Measurements from ENCODE around the gene HGD. TPM values are rescaled to one million over a fixed set of nuclear protein-coding genes. Genes with fewer than 3 reads are reported as not detected.

HGD gene
- total and polyA plus RNA-seq, 2 donors (not counting 1 experiment from before 2014, with no cell fraction given), result under 0.01 TPM; not detected in 1

GRCh38 chr3:120614765-120615164 lies 67.3 kb downstream of the HGD start:
- Histone ChIP-seq H3K9ac (ENCODE audit: insufficient read depth, low read length) (no peak overlapping the region), H3K4me1 (ENCODE audit: control insufficient read depth, extremely low read depth, insufficient read depth, low read length) (no peaks in the 10 kb centered on the region), H3K36me3 (ENCODE audit: control insufficient read depth, insufficient read depth, low read length) (no peaks in the 10 kb centered on the region), H2AFZ (ENCODE audit: low read length) (no peak overlapping the region), H3K4me2 (ENCODE audit: extremely low read depth, insufficient read depth, low read length) (no peak overlapping the region), H3K27me3 (ENCODE audit: control insufficient read depth, insufficient read depth, low read length) (no peaks in the 10 kb centered on the region), H3K4me3 (replicated peaks in 1 of 4; ENCODE audit: control extremely low read depth in 1 of 4, insufficient read depth in 1 of 4, low read depth in 3 of 4, low read length in 4 of 4) (no peak overlapping the region), H3K9me3 (ENCODE audit: control insufficient read depth, insufficient read depth, low read depth, low read length) (no peaks in the 10 kb centered on the region), H4K20me1 (ENCODE audit: control insufficient read depth, extremely low read depth, insufficient read depth, low read length) (no peaks in the 10 kb centered on the region), H3K79me2 (ENCODE audit: control insufficient read depth, insufficient read depth, low read length) (no peaks in the 10 kb centered on the region), H3K27ac (ENCODE audit: insufficient read depth, low read length) (no peak overlapping the region)
- no peak for TF ChIP-seq EZH2 (IDR thresholded peaks at IDR 0.05; ENCODE audit: low read length, missing control alignments)
- TF ChIP-seq CTCF (conservative IDR thresholded peaks at IDR 0.05 in 1 of 2, IDR thresholded peaks at IDR 0.05 in 1 of 2; ENCODE audit: low read depth in 1 of 2, low read length in 2 of 2), result no peak
- DNase-seq (ENCODE audit: low read depth in 2 of 2), result no peak

- no peaks in the 10 kb centered on the region for H3K4me1 ChIP-seq (ENCODE audit: control insufficient read depth, extremely low read depth, insufficient read depth, low read length)
- H3K4me2 ChIP-seq (ENCODE audit: extremely low read depth, insufficient read depth, low read length), result no peak overlapping the region
- H3K4me3 ChIP-seq (replicated peaks in 1 of 4; ENCODE audit: control extremely low read depth in 1 of 4, insufficient read depth in 1 of 4, low read depth in 3 of 4, low read length in 4 of 4), result no peak overlapping the region
- no peaks in the 10 kb centered on the region for H3K79me2 ChIP-seq (ENCODE audit: control insufficient read depth, insufficient read depth, low read length)
- no peaks in the 10 kb centered on the region for H4K20me1 ChIP-seq (ENCODE audit: control insufficient read depth, extremely low read depth, insufficient read depth, low read length)
- H2AFZ ChIP-seq (ENCODE audit: low read length), result no peak overlapping the region
- H3K9me3 ChIP-seq (ENCODE audit: control insufficient read depth, insufficient read depth, low read depth, low read length), result no peaks in the 10 kb centered on the region
- no peak overlapping the region for H3K27ac ChIP-seq (ENCODE audit: insufficient read depth, low read length)
- TF ChIP-seq CTCF (conservative IDR thresholded peaks at IDR 0.05 in 1 of 2, IDR thresholded peaks at IDR 0.05 in 1 of 2; ENCODE audit: low read depth in 1 of 2, low read length in 2 of 2) (no peak), EZH2 (IDR thresholded peaks at IDR 0.05; ENCODE audit: low read length, missing control alignments) (no peak)
- no peak for DNase-seq (ENCODE audit: low read depth in 2 of 2)
- H3K36me3 ChIP-seq (ENCODE audit: control insufficient read depth, insufficient read depth, low read length), result no peaks in the 10 kb centered on the region
- H3K9ac ChIP-seq (ENCODE audit: insufficient read depth, low read length), result no peak overlapping the region
- H3K27me3 ChIP-seq (ENCODE audit: control insufficient read depth, insufficient read depth, low read length), result no peaks in the 10 kb centered on the region
These were observed 73.5 kb downstream of the HGD start for GRCh38 chr3:120608506-120608905.

GRCh38 chr3:120604784-120605183 lies 77.3 kb downstream of the HGD start:
- Histone ChIP-seq H3K27ac (ENCODE audit: insufficient read depth, low read length) (no peak overlapping the region), H3K27me3 (ENCODE audit: control insufficient read depth, insufficient read depth, low read length) (no peaks in the 10 kb centered on the region), H3K4me1 (ENCODE audit: control insufficient read depth, extremely low read depth, insufficient read depth, low read length) (no peaks in the 10 kb centered on the region), H3K79me2 (ENCODE audit: control insufficient read depth, insufficient read depth, low read length) (no peaks in the 10 kb centered on the region), H4K20me1 (ENCODE audit: control insufficient read depth, extremely low read depth, insufficient read depth, low read length) (no peaks in the 10 kb centered on the region), H3K36me3 (ENCODE audit: control insufficient read depth, insufficient read depth, low read length) (peaks cover 2% of the 10 kb centered on the region), H3K4me2 (ENCODE audit: extremely low read depth, insufficient read depth, low read length) (no peak overlapping the region), H3K9ac (ENCODE audit: insufficient read depth, low read length) (no peak overlapping the region), H3K9me3 (ENCODE audit: control insufficient read depth, insufficient read depth, low read depth, low read length) (no peaks in the 10 kb centered on the region), H2AFZ (ENCODE audit: low read length) (no peak overlapping the region), H3K4me3 (replicated peaks in 1 of 4; ENCODE audit: control extremely low read depth in 1 of 4, insufficient read depth in 1 of 4, low read depth in 3 of 4, low read length in 4 of 4) (no peak overlapping the region)
- DNase-seq (ENCODE audit: low read depth in 2 of 2), result no peak
- TF ChIP-seq CTCF (conservative IDR thresholded peaks at IDR 0.05 in 1 of 2, IDR thresholded peaks at IDR 0.05 in 1 of 2; ENCODE audit: low read depth in 1 of 2, low read length in 2 of 2) (no peak), EZH2 (IDR thresholded peaks at IDR 0.05; ENCODE audit: low read length, missing control alignments) (no peak)

All from fibroblast of lung (primary cell).